K562 (cell line): Measurements from ENCODE around the gene HHATL. TPM values are rescaled to one million over a fixed set of nuclear protein-coding genes. Genes with fewer than 3 reads are reported as not detected.

Experiments used
- ATAC-seq: fragments of 200-7000 bp; cut with Tn5 transposase; 3 replicates; pipeline ENCODE4 v1.9.1; 2020; ENCODE audit warnings: moderate library complexity
- BruUV-seq: library from RNA; stranded (reverse); fragments of 400-500 nt; replicated peaks from 2 replicates; lab custom pipeline; 2021; lab: Mats Ljungman, UMichigan
- CTCF ChIA-PET: fragments of 300-600 bp; formaldehyde crosslinking; extraction: SDS; loops from one replicate; lab custom pipeline; 2021; ENCODE audit warnings: low intra/inter-chr PET ratio; lab: Yijun Ruan, JAX
- POLR2A ChIA-PET: fragments of 300-600, 350-650 bp; sonication (Branson Sonifier 250); formaldehyde crosslinking; extraction: SDS; loops from one replicate; lab custom pipeline; 2021; ENCODE audit warnings: antibody characterized with exemption, inconsistent platforms; lab: Yijun Ruan, JAX
- DNase-seq, 4 experiments: peaks; one replicate each; pipeline versions ENCODE4 v3.0.0 to v3.0.0-alpha.2; 2011 to 2018; ENCODE audit warnings: low spot score in 3 of 4, mixed read lengths in 3 of 4; ENCODE audit errors: extremely low read depth in 1 of 4
- FAIRE-seq: peaks from 2 replicates; lab custom pipeline; 2011; peaks lifted over from hg19 to GRCh38; lab: Jason Lieb, UNC
- H2AFZ ChIP-seq: 2 replicates; pipeline ENCODE4 v1.6.0; 2011; ENCODE audit warnings: low read depth, low read length, control low read depth, inconsistent platforms
- H3K27ac ChIP-seq: fragments of 200-600 bp; 3 replicates; pipeline ENCODE4 v1.8.0; 2011; ENCODE audit warnings: low read depth, mild to moderate bottlenecking, control low read depth, inconsistent platforms, low read length, moderate library complexity, mixed read lengths; ENCODE audit errors: extremely low read depth
- H3K27me3 ChIP-seq, 2 experiments: fragments of 300-600 bp in 1 of 2; 2 replicates in 1 of 2; 3 replicates in 1 of 2; pipeline versions ENCODE4 v1.6.0 to v1.8.0; 2011; ENCODE audit warnings: inconsistent platforms in 2 of 2, low read length in 2 of 2, mild to moderate bottlenecking in 1 of 2, mixed read lengths in 1 of 2, moderate library complexity in 1 of 2; ENCODE audit not compliant: control insufficient read depth in 2 of 2, insufficient read depth in 2 of 2
- H3K36me3 ChIP-seq: fragments of 300-600 bp; 3 replicates; pipeline ENCODE4 v1.8.0; 2011; ENCODE audit warnings: mild to moderate bottlenecking, low read length, inconsistent platforms; ENCODE audit not compliant: control insufficient read depth, insufficient read depth
- H3K4me1 ChIP-seq, 2 experiments: fragments of 200-600 bp in 1 of 2; replicated peaks in 1 of 2; 2 replicates in 1 of 2; 3 replicates in 1 of 2; pipeline versions ENCODE4 v1.5.1 to v1.8.0; 2011; ENCODE audit warnings: inconsistent platforms in 2 of 2, low read length in 2 of 2, mild to moderate bottlenecking in 1 of 2, mixed read lengths in 1 of 2, moderate library complexity in 1 of 2; ENCODE audit not compliant: control insufficient read depth in 2 of 2, insufficient read depth in 2 of 2
- H3K4me2 ChIP-seq: 2 replicates; pipeline ENCODE4 v1.6.1; 2011; ENCODE audit warnings: low read length, control low read depth, inconsistent platforms, mixed read lengths; ENCODE audit not compliant: insufficient read depth
- H3K4me3 ChIP-seq: fragments of 200-600 bp; sonication (generic), shearing (Covaris generic); 2 replicates; pipeline ENCODE4 v1.5.1; 2016; ENCODE audit warnings: control low read depth, inconsistent platforms
- H3K79me2 ChIP-seq: fragments of 200-600 bp; 3 replicates; pipeline ENCODE4 v1.8.0; 2011; ENCODE audit warnings: low read length, inconsistent platforms; ENCODE audit not compliant: control insufficient read depth, insufficient read depth
- H3K9ac ChIP-seq, 2 experiments: 2 replicates each; pipeline versions ENCODE4 v1.6.0 to v1.6.1; 2011; ENCODE audit warnings: low read depth in 2 of 2, low read length in 2 of 2, control low read depth in 1 of 2, inconsistent platforms in 1 of 2, mild to moderate bottlenecking in 1 of 2, mixed read lengths in 1 of 2; ENCODE audit not compliant: insufficient read depth in 1 of 2
- H3K9me1 ChIP-seq: one replicate; pipeline ENCODE4 v1.6.0; 2011; ENCODE audit warnings: inconsistent platforms, mild to moderate bottlenecking, low read length, moderate library complexity; ENCODE audit not compliant: control insufficient read depth, insufficient read depth
- H3K9me3 ChIP-seq: replicated peaks from 2 replicates; pipeline ENCODE4 v1.5.1; 2011; ENCODE audit warnings: low read depth, low read length, inconsistent platforms; ENCODE audit not compliant: control insufficient read depth, insufficient read depth
- H4K20me1 ChIP-seq: replicated peaks from 2 replicates; pipeline ENCODE4 v1.6.1; 2011; ENCODE audit warnings: low read length, inconsistent platforms, mixed read lengths; ENCODE audit not compliant: control insufficient read depth, insufficient read depth
- BRCA1 ChIP-seq, 2 experiments: fragments of 450-650 bp in 1 of 2; sonication (generic) in 1 of 2; formaldehyde crosslinking in 1 of 2; IDR thresholded peaks; 2 replicates each; pipeline versions ENCODE4 v1.5.0 to v1.6.1; 2017 to 2020; ENCODE audit warnings: mild to moderate bottlenecking in 1 of 2, missing genetic modification reagents in 1 of 2
- NFIC ChIP-seq: fragments of 450-650 bp; IDR thresholded peaks from 2 replicates; pipeline ENCODE4 v1.6.1; 2017; ENCODE audit warnings: mild to moderate bottlenecking, inconsistent platforms
- TAF15 ChIP-seq: fragments of 200-400 bp; formaldehyde crosslinking; IDR thresholded peaks from 2 replicates; pipeline ENCODE4 v1.6.1; 2017; ENCODE audit warnings: mild to moderate bottlenecking, low read depth, low read length, moderate library complexity
- ZNF12 ChIP-seq: sonication (generic); formaldehyde crosslinking; IDR thresholded peaks from 2 replicates; pipeline ENCODE4 v1.4.0; 2020; ENCODE audit warnings: mild to moderate bottlenecking, missing genetic modification reagents
- WGBS: fragments of 100-300 bp; shearing (Covaris generic); methylation state at CpG from one replicate; pipeline ENCODE4 v1.1.6; 2016; ENCODE audit warnings: low coverage, mixed read lengths; ENCODE audit not compliant: insufficient coverage; ENCODE audit errors: missing lambda C conversion rate; 5-methylcytosine and 5-hydroxymethylcytosine counted together
- in situ Hi-C: fragments of 300-500 bp; cut with MboI; formaldehyde crosslinking; loops from 4 replicates; pipeline ENCODE4 v1.15.0; 2018; ENCODE audit warnings: inconsistent platforms, mixed read lengths
- intact Hi-C: fragments of 100-400 bp; cut with micrococcal nuclease; formaldehyde crosslinking; loops from 2 replicates; pipeline ENCODE4 v1.14.2; 2022
- polyA plus RNA-seq, 8 experiments: library from polyadenylated mRNA; depleted of rRNA in 4 of 8; stranded (reverse) in 5 of 8; unstranded in 3 of 8; fragments of >200 nt; fragmentation: Nextera tagmentation in 2 of 8; fragmentation: Illumina TruSeq in 1 of 8; extraction: Ambion mirVana in 2 of 8; extraction: Trizol in 1 of 8; gene quantifications; 2 replicates each; pipeline versions ENCODE4 v1.2.1 to v1.2.3, GENCODE V29; 2011 to 2014; ENCODE audit warnings: inconsistent platforms in 1 of 8, missing spikeins in 1 of 8
- total RNA-seq, 7 experiments: library from RNA; depleted of rRNA in 6 of 7; stranded (reverse); fragments of >200 nt in 6 of 7; fragmentation: Illumina TruSeq in 2 of 7; extraction: Trizol in 2 of 7; gene quantifications; 2 replicates each; pipeline versions ENCODE4 v1.2.1 to v1.2.3, GENCODE V29; 2011 to 2021; ENCODE audit warnings: low replicate concordance in 1 of 7
- TF ChIP-seq, protein P1 (sequence below), 2 experiments: IDR thresholded peaks; 2 replicates each; pipeline ENCODE4 v1.6.1; 2012; ENCODE audit warnings: improper control_type of control experiment in 2 of 2, low read depth in 2 of 2, low read length in 2 of 2, borderline replicate concordance in 1 of 2

The HHATL gene
- total and polyA plus RNA-seq, 9 of the 15 experiments (the other 6 are each of a cell fraction or from before 2014, with no cell fraction given): not detected

- H3K9me1 ChIP-seq: no peaks in the 10 kb centered on the region
- H3K27me3 ChIP-seq: peaks cover 7 to 27% of the 10 kb centered on the region in 2 experiments; a peak in 3 of 5 replicates
- H3K9ac ChIP-seq: no peak overlapping the region
- 0 out of 2 replicates have a peak, but pooled peaks have one; percentile 13 for TF ChIP-seq NFIC
- no peak for TF ChIP-seq TAF15
- peak; percentile 99 for TF ChIP-seq ZNF12 (CRISPR knock-in tag)
- TF ChIP-seq, protein P1, sequence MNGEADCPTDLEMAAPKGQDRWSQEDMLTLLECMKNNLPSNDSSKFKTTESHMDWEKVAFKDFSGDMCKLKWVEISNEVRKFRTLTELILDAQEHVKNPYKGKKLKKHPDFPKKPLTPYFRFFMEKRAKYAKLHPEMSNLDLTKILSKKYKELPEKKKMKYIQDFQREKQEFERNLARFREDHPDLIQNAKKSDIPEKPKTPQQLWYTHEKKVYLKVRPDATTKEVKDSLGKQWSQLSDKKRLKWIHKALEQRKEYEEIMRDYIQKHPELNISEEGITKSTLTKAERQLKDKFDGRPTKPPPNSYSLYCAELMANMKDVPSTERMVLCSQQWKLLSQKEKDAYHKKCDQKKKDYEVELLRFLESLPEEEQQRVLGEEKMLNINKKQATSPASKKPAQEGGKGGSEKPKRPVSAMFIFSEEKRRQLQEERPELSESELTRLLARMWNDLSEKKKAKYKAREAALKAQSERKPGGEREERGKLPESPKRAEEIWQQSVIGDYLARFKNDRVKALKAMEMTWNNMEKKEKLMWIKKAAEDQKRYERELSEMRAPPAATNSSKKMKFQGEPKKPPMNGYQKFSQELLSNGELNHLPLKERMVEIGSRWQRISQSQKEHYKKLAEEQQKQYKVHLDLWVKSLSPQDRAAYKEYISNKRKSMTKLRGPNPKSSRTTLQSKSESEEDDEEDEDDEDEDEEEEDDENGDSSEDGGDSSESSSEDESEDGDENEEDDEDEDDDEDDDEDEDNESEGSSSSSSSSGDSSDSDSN (IDR thresholded peaks at IDR 0.05; ENCODE audit: borderline replicate concordance in 1 of 2, low read depth in 2 of 2, low read length in 2 of 2): no peak
- no peak for TF ChIP-seq BRCA1 (IDR thresholded peaks at IDR 0.05)
- TF ChIP-seq BRCA1 (CRISPR knock-in tag; IDR thresholded peaks at IDR 0.05): no peak
- TF ChIP-seq, all 486 proteins: peak for 2
- Histone ChIP-seq H2AFZ (no peak overlapping the region), H3K27ac (no peak overlapping the region), H3K36me3 (no peaks in the 10 kb centered on the region), H3K4me2 (no peak overlapping the region), H3K4me3 (no peak overlapping the region), H3K9me3 (no peaks in the 10 kb centered on the region), H3K79me2 (no peaks in the 10 kb centered on the region), H4K20me1 (0 out of 2 replicates have a peak, but pooled peaks cover 5% of the 10 kb centered on the region), H3K4me1 (peaks cover 4 to 9% of the 10 kb centered on the region in 2 experiments; a peak in 4 of 5 replicates)
- in situ Hi-C loops (no loop called here), intact Hi-C loops (no loop called here)
- DNase-seq: peak in 1 of 4 experiments; percentile 7
- 6% methylated on average over 4 of the region's 4 CpGs for WGBS
- FAIRE-seq: no peak
- no TSS peak for BruUV-seq
- ChIA-PET POLR2A (no interaction called here), CTCF (interaction anchor here (0.7 kb wide), 1 partner anchor 132 kb away, joined by 4 read pairs; no protein-coding TSS in a partner anchor)
- no peak for ATAC-seq
Observed at GRCh38 chr3:42668793-42669217, 33.8 kb downstream of the HHATL start.
